AML-193 (cell line): Measurements from ENCODE around the gene MRPS7.
"Not testable (repeated sequence)": the region's sequence is repeated elsewhere in the genome, so short reads cannot be mapped to it uniquely, and the experiment has no call there.

Experiments
- DNase-seq, 2 experiments: peaks; one replicate each; lab custom pipeline; 2025; lab: John Stamatoyannopoulos, UW

MRPS7 gene

DNA sequence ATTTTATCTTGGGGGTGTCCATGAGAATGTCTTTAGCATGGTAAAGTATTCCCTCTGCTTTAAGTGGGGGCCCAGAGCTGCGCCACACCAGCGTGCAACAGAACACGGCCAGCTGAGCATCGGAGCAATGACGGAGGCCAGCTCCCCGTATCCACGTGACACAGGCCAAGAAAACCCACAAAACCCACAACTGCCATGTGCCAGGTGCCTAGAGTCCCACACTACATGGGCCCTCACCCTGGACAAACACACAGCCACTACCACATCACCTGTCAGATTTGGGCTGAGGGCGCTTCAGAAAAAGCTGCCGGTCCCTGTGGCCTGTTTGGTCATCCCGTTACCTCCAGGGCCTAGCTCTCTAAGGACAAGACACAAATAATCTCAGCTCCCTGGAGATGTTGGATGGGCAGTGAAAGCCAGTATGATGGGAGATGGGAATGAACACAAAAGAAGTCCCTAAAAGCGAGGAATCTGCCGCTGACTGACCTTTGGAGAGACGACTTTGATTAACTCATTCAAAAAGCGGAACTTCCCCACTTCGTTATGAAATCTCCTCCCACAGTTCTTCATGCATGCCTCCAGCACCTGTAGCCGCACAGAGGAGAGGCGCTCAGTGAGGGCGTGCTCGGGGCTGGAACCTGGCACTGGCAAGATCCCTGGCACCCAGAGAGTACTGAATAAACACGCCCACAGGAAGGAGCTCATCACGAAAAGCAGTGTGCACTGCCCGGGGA is 17.4 kb upstream of the MRPS7 start:
- DNase-seq = peak; percentile 50 to 58

DNA sequence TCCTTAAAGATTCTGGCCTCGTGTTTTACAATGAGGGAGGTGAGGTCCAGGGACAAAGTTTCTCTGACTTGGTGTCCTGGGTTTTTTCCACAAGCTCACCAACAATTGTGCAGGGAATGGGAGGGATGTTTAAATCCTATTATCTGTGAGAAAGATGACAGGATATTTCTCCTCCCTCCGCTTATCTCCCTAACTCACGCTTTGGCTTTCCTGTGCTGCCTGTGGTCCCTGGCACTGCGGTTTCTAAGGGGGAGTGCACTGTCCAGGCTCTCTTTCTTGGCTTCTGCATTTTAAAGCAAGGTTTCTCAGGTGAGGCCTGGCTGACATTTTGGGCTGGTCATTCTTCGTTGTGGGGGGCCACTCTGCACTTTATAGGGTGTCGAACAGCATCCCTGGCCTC is 16.7 kb upstream of the MRPS7 start:
- no peak for DNase-seq

DNA sequence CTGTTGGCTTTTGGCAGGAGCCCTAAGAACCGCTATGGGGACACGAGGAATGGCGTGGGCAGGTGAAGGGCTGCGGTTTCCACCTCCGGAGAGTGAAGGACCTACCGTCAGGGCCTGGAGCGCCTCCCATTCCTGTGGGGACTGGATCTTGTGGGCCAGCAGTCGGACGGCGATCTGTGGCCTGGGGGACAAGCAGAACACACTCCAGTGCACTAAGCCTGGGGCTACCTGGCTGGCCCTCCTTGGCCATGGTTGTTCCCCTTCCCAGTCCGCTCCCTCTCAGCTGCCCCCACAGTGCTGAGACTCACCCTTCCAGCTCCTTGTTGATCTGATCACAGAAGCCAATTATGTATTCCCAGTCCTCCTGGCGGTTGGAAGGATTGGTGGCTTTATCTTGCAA is 15.3 kb upstream of the MRPS7 start:
- no peak for DNase-seq

DNA sequence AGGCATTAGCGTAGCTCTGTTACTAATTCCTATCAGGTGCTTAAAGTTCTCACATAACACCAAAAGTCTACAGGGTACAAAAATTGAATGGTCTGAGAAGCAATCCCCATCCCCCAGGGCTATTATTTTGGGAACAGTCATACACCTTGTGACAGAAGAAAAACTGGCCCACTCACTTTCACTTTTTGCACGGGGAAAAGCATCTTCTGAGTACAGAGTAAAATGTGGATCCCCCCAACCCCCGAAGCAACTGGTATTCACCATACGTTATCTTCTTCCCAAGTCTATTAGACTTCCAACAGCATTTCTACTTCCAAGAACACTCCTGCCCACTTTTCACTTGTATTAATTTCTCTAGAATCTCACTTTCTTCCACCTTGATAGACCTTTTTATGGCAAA is 12.1 kb upstream of the MRPS7 start:
- no peak for DNase-seq

DNA sequence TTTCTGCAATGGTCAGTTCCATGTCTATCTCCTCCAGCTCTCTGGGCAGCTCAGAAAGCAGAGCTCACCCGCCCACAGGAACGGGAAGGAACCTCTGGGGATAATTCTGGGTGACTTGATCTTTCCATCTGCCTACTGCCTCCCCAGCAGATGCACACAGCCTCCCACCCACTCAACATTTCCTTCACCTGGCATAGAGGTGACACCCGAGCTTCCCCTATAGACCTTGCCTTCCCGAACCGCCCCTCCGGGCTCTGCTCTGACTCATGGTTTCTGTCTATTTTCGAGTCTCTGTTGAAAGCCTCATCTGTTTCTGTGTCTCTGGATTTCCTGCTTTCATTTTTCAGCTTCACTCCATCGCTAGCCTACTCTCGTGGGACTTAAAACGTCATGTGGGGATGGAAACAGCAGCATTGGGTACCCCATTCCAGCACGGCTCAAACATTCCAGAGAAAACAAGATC is 11.6 kb upstream of the MRPS7 start:
- DNase-seq = no peak

DNA sequence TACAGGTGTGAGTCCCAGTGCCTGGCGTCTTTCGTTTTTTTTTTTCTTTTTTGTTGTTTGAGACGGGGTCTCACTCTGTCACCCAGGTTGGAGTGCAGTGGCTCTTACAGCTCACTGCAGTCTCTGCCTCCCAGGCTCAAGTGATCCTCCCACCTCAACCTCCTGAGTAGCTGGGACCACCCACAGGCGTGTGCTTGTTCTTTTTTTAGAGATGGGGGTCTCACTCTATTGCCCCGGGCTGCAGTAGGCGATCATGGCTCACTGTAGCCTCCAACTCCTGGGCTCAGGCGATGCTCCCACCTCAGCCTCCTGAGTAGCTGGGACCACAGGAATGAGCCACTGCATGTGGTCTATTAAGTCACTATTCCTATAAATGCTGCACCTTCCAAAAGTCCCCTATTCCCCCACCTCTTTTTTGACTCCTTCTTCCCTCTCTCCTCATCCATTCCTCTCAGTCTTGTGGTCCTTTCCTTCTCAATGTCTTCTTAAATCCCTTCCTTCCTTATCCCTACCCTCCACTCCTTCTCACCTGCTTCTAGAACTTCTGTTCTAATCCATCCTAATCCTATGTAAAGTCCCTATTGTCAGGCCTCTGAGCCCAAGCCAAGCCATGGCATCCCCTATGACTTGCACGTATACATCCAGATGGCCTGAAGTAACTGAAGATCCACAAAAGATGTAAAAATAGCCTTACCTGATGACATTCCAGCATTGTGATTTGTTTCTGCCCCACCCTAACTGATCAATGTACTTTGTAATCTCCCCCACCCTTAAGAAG is 9.5 kb upstream of the MRPS7 start:
- DNase-seq = no peak

DNA sequence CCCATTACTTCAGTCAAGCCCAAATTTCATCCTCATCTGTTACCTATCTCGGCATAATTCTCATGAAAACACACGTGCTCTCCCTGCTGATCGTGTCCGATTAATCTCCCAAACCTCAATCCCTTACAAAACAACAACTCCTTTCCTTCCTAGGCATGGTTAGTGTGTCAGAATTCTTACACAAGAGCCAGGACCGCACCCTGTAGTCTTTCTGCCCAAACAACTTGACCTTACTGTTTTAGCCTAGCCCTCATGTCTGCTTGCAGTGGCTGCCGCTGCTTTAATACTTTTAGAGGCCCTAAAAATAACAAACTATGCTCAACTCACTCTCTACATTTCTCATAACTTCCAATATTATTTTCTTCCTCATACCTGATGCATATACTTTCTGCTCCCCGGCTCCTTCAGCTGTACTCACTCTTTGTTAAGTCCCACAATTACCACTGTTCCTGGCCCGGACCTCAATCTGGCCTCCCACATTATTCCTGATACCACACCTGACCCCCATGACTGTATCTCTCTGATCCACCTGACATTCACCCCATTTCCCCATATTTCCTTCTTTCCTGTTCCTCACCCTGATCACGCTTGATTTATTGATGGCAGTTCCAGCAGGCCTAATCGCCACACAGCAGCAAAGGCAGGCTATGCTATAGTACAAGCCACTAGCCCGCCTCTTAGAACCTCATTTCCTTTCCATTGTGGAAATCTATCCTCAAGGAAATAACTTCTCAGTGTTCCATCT is 5.6 kb upstream of the MRPS7 start:
- not testable (repeated sequence) for DNase-seq

DNA sequence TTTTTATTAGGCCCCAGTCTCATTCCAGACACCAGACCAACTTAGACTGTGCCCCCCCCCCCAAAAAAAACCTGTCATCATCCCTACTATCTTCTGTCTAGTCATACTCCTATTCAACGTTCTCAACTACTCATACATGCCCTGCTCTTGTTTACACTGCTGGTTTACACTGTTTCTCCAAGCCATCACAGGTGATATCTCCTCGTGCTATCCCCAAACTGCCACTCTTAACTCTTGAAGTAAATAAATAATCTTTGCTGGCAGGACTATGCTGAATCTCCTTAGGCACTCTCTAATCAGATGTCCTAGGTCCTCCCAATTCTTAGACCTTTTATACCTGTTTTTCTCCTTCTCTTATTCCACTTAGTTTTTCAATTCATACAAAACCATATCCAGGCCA is 4.5 kb upstream of the MRPS7 start:
- DNase-seq = not testable (repeated sequence)

DNA sequence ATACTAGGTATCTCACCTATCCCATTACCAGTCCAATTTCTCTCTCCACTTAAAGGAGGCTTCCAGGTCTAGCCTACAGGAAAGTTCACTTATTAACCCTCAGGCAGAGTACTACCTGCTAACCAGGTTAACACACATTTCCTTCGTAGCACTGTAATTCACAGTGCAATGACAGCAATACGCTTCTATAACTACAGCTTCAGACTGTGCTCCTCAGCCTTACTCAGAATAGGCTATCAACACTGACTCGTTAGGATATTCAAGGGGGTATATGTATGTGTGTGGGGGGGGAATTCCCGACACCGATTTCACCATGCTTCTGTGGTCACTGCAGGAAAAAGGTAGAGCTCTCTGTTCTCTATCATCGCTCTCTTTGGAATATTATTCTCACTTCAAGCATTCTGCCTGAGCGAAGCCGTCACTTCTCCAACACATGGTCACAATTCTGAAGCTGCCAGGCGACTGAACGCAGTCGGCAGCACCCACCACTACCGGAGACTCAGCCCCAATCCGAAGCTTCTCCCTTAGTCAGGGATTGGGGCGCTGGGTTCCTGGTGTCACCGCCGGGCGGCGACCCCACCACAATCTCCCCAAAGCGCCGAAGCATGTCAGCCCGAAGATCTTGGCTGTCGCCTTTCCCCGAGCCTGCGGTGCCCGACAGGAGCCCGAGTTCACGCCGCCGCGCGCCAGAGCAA is 891 bp upstream of the MRPS7 start:
- DNase-seq = no peak

DNA sequence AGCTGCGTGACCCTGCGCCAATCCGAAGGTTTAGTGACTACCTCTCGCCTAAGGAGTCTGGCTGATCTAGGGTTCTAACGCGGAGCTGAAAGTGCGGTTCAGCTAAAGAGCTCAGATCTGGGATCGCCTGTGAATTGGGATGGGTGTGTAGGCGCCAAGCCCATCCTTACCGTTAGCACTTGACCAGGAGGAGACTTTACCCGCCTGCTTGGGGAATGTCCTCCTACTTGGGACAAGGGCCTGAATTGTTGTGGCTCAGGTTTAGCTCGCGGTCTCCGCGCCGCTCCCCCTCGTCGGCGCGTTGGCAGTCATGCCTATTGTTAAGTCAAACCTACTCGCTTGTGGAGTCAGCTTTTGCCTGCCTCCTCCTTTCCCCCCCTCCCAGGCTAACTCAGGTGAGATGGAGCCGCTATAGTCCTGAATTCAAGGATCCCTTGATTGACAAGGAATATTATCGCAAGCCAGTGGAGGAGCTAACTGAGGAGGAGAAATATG is 480 bp downstream of the MRPS7 start:
- no peak for DNase-seq

DNA sequence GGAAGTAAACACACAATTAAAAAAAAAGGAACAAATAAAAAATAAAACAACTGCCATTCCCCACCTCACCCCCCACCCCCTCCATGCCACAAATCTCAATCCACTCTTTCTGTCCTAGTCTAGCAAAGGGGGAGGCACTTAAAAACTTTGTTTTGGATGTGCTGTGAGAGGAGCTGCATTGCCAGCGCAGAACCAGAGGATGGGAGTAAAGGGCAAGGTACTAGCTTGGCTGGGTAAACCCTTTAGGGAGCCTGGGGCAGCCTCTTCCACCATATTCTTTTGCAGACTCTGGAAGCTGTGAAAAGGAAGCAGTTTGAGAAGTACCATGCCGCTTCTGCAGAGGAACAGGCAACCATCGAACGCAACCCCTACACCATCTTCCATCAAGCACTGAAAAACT is 1.4 kb downstream of the MRPS7 start:
- no peak for DNase-seq

DNA sequence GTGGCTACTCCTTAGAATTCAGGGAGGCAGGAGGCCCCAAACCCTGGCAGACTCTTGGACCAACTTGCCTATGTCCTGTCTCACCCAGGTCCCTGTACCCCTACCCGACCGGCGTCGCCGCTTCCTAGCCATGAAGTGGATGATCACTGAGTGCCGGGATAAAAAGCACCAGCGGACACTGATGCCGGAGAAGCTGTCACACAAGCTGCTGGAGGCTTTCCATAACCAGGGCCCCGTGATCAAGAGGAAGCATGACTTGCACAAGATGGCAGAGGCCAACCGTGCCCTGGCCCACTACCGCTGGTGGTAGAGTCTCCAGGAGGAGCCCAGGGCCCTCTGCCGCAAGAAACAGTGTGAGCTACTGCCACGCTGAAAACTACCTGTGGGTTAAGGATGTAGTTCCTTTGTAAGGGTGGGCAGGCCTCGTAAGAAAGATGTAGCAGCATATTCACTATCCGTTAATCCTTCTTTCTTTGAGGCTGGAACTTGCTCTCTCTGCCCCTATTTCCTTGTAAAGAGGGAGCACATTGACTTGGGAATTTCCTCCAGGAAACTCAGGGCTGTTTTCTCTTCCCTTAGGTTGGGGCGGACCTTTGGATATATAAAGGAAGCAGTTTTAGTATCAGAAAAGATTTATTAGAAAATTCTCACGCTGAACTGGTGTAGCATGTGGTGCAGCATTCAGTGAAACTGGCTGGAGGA is 4.1 kb downstream of the MRPS7 start:
- DNase-seq = no peak

DNA sequence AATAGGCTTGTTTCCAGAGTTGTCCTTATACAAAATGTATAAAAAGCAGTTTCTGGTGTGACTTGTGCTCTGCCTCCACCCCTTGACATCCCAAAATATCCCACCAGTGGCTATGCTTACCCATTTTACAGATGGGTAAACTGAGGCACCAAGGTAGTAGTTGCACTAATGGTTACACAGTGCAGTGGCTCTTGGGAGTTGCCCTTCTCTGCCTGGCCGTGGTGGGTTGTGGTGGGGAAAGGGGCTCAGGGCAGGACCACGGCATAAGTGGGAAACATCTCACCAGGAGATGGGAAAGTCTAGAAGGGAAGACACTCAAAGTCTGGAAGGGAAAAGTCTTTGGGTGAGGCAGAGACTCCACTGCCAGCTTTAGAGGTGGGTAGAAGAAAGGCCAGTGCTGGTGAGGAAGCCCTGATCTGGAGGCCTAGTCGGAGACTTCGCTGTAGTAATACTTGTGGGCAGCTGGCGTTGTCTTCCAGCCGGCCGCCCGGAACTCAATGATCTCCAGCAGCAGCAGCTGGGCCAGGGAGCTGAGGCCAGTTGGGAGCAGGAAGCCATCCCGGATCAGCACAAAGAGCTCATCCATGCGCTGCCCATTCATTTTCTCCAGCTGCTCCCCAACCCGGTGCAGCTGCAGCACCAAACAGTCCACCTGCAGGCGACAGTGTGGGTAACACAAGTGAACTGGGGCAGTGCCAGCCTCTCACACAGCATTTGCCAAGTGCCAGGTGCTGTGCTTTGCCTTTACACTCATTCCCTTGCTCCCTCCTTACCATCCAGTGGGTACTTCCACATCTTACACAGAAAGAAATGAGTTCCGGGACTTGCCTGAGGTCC is 4.9 kb downstream of the MRPS7 start:
- DNase-seq = no peak

DNA sequence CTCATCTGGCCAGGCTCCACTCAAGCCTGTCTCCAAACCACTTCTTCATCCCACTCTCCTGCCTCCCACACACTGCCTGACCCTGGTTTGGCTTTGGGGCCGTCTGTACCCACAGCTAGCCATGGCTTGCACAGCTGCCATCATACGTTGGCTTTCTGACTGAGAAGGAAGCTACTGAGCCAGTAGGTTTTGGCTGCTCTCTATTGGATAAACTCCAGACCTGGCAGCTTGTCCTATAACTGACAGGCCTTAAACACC is 5.4 kb downstream of the MRPS7 start:
- no peak for DNase-seq

DNA sequence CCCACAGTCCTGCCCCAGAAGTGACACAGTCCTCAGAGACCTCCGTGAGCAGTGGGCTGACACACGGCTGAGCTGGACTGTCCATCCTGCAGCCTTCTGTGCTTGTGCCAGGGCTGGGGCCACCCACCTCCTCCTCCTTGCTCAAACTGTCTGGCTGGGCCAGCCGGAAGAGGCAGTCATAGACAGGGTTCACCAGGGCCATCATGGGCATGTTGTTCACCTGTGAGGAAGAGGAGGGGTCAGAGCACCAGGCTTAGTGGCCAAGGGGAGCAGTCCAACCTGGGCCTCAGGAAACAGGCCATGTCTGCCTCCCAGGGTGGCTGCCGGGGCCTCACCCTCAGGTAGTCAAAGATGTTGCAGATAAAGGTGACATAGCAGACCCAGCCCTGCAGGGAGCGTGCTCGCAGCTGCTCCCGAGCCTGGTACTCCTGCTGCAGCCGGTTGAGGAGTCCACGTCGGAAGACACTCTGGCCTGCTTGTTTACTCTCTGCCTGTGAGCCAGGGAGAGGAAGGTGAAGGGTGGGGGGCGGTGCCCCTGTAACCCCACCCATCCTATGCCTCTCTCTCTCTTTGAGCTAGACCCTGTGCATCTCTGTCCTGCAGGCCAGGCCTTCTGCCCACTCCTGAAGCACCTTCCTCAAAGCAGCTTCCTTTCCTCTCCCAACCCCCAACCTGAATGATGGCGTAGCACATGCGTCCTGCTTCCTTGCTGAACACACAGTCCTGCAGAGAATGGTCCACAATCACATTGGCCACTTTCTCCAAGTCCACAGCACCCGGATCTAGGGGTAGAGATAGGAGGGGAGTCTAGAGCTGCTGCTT is 5.9 kb downstream of the MRPS7 start:
- DNase-seq = no peak

DNA sequence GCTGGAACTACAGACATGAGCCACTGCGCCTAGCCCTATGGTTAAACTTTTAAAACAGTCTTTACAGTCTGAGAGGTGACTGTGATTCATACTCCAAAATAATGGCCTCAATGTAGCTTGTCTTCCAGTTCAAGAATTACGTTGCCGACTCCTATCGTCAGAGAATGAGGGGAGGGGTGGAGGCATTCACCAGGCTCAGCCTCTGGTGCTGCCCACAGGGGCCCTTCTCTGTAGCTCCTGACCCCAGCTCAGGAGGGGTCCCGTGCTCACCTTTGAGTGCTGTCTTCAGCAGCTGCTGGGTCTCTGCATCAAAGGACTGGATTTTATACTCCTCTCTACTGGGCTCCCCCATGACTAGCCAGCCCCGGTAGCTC is 8.2 kb downstream of the MRPS7 start:
- DNase-seq = no peak

DNA sequence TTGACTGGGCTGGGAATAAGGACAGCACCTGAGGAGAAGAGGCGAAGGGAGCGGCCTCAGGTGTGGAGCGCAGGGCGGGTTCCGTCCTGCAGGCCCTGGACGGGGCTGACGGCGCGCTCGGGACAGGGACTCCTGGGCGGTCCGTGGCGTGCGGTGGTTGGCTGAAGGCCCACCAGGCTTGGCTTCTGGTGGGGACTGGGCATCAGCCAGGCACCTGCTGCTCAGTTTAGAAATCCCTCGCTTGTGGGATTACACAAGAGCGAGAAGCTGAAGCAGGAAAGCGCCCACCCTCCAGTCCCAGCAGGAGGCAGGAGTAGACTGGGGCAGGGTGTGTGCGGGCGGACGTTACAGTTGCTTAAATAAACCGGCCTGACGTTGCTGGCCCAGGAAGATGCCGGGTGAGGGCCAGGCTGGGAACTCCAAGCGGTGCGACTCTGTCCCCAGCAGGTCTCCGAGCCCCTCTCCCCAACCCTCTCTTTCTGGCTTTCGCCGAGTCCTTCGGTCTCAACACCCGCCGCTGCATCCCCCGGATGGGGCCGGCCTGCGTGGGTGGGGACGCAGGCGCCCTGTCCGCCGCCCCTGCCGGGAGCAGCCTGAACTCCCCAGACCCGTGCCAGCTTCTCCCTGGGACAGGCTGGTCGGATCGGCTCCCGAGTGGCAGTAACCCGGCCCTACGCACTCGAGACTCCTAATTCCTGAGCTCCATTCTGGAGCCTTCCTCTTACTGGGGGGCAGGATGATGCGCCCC is 8.7 kb downstream of the MRPS7 start:
- DNase-seq = peak; percentile 84 to 89

DNA sequence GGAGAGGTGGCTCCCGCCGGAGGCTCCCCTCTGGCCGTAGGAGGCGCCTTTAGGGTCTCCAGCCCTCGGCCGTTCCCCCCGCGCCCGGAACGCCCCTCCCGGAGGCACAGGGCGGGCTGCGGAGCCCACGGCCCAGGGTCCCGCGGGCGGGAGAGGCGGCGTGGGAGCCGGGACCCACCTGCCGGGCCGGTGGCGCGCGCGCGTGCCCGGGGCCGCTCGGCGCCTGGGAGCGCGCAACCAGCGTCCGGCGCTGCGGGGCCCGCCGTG is 9.2 kb downstream of the MRPS7 start, which contains the start of gene MIF4GD:
Gene MIF4GD, minus strand, starts transcription at position 266 of the 267 bp plus-strand sequence. CDS start 1,036 bp downstream, outside the sequence.
- DNase-seq = no peak

DNA sequence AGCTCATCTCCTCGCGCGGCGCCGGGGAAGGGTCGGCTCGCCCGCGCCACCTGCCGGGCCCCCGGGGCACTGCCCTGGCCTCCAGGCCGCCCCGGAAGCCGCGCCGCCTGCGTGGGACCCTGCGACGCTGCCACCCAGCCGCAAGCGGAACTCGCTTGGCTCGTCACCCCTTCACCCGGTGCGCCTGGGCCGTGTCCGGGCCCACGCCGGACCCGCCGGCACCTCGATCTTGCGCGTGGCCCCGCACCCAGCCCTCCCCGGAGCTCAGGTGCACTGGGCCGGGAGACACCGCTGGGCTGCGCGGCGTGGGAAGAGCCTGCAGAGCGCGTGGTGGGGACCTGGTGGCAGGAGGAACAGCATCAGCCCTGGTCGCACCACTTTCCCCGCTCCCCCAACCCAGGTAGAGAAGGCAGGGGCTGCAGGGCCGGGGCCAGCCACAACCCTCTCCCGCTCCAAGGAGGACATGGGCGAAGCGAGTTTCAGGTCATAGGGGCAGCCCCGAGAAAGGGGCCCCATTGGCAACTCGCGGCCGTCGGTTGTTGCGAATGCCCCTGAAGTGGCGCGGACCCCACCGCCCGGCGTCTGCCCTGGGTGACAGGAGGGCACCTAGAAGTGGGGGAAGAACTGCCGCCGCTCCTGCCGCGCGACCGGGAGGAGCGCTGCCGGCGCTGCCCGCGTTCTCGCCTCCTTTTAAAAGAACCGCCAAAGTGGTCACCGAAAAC is 9.7 kb downstream of the MRPS7 start:
- peak; percentile 83 to 85 for DNase-seq
